Kidney epithelial cell (primary cell): Measurements from ENCODE around the gene B3GLCT. TPM values are rescaled to one million over a fixed set of nuclear protein-coding genes. Genes with fewer than 3 reads are reported as not detected.

Experiments used
- DNase-seq: peaks from one replicate; pipeline ENCODE4 v3.0.0-alpha.2; 2010; ENCODE audit warnings: low read depth
- H3K27me3 ChIP-seq: 2 replicates; pipeline ENCODE4 v1.6.0; 2011; ENCODE audit warnings: low read length; ENCODE audit not compliant: control insufficient read depth, insufficient read depth
- H3K36me3 ChIP-seq: 2 replicates; pipeline ENCODE4 v1.5.1; 2011; ENCODE audit warnings: low read length; ENCODE audit not compliant: control insufficient read depth, insufficient read depth
- H3K4me3 ChIP-seq: 2 replicates; pipeline ENCODE4 v1.5.1; 2011; ENCODE audit warnings: low read depth, mild to moderate bottlenecking, control low read depth, low read length
- total RNA-seq: library from RNA; depleted of rRNA; stranded (reverse); fragments of >200 nt; gene quantifications from 2 replicates; pipeline ENCODE4 v1.2.3, GENCODE V29; 2015
- TF ChIP-seq, protein P1 (sequence below): IDR thresholded peaks from 2 replicates; pipeline ENCODE4 v1.5.1; 2011; ENCODE audit warnings: mild to moderate bottlenecking, moderate library complexity, low read length, control low read depth, inconsistent platforms; ENCODE audit not compliant: insufficient read depth, poor library complexity, severe bottlenecking

Gene B3GLCT
- total RNA-seq: 14.1 and 18.1 TPM in 2 replicates

DNA sequence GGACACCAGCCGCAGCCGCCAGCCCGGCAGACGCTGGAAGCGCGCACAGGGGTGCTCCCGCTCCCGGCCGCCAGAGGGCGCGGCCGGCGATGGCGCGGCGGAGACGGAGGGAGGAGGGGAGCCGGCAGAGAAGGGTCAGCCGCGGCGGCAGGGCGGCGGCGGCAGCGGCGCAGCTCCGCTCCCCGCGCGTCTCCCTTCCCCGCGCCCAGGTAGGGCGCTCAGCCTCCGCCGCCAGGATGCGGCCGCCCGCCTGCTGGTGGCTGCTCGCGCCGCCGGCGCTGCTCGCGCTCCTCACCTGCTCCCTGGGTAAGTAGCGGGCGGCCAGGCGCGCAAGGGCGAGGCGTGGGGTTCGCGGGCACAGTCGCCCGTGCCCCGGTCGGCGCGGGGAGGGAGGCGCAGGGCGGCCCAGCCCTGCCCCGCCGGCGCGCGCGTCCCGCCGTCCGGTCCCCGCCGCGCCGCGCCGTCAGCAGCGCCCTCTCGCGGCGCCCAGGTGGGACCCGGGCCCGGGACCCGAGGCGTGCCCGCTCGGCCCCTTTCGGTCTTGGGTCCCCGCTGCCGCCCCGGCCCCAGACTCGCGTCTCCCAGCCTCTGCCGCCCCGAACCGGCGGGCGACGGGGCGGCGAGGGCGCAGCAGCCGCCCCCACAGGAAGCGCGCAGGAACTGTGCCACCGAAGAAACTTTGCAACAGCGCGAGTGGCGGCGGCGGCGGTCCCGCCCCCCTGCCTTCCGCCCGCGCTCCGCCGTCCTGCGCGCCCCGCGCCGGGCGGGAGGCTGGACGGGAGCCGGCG is at the start of gene B3GLCT:
Gene B3GLCT, plus strand, starts transcription at position 127 of the 788 bp plus-strand sequence. Its CDS starts 110 bp downstream, at position 237.
- TF ChIP-seq, protein P1, sequence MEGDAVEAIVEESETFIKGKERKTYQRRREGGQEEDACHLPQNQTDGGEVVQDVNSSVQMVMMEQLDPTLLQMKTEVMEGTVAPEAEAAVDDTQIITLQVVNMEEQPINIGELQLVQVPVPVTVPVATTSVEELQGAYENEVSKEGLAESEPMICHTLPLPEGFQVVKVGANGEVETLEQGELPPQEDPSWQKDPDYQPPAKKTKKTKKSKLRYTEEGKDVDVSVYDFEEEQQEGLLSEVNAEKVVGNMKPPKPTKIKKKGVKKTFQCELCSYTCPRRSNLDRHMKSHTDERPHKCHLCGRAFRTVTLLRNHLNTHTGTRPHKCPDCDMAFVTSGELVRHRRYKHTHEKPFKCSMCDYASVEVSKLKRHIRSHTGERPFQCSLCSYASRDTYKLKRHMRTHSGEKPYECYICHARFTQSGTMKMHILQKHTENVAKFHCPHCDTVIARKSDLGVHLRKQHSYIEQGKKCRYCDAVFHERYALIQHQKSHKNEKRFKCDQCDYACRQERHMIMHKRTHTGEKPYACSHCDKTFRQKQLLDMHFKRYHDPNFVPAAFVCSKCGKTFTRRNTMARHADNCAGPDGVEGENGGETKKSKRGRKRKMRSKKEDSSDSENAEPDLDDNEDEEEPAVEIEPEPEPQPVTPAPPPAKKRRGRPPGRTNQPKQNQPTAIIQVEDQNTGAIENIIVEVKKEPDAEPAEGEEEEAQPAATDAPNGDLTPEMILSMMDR: peak; percentile 31
- H3K27me3 ChIP-seq: no peaks in the 10 kb centered on the region
- H3K36me3 ChIP-seq: no peaks in the 10 kb centered on the region
- H3K4me3 ChIP-seq: peak within 1 kb of the TSS; percentile 75
- peak; percentile 19 for DNase-seq

DNA sequence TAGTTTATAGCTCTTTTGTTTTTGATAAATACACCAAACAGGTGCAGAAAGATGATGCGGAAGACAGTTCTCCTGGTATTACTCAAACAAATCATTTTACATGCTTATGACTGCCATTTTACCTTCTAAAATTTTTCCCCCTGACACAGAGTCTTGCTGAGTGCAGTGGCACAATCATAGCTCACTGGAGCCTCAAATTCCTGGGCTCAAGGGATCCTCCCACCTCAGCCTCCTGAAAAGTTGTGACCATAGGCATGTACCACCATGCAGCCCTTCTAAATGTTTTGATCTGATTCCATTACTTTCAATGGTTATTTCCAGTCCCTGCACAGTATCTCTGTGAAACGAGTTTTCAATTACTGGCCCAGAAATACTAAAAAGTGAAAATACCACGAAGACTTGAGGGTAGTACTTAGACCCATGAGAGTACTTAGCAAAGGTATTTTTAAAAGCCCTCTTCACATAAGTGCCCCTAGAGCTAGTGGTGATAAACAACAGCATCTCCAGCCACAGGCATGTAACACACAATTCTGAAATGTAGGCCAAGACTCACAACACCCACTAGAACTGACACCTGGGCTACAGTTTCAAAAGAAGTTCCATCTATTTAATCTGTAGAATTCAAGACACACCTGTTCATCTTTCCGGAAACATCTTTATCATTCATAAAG is 49.3 kb upstream of the B3GLCT start:
- DNase-seq: no peak
- TF ChIP-seq, protein P1: no peak
- Histone ChIP-seq H3K4me3 (no peak overlapping the region), H3K36me3 (peaks cover 2% of the 10 kb centered on the region), H3K27me3 (no peaks in the 10 kb centered on the region)

DNA sequence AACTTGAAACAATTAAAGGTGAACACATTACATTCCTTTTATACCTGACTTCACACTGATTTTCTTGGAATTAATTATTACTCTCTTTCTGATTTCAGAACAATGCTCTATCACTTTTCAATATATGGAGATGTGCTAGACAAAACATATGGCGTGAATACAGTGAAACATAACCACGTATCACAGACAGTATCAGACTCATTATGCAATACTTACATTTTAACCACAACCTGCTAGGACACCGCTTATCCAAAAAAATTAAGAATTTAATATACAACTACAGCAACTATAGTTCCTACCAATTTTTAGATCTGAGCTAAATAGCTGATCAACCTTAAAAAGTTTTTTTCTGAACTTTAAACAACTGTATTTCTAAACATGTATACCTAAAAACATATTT is 47.9 kb upstream of the B3GLCT start:
- H3K4me3 ChIP-seq: no peak overlapping the region
- no peaks in the 10 kb centered on the region for H3K27me3 ChIP-seq
- DNase-seq: no peak
- H3K36me3 ChIP-seq: peaks cover 2% of the 10 kb centered on the region
- TF ChIP-seq, protein P1: no peak

DNA sequence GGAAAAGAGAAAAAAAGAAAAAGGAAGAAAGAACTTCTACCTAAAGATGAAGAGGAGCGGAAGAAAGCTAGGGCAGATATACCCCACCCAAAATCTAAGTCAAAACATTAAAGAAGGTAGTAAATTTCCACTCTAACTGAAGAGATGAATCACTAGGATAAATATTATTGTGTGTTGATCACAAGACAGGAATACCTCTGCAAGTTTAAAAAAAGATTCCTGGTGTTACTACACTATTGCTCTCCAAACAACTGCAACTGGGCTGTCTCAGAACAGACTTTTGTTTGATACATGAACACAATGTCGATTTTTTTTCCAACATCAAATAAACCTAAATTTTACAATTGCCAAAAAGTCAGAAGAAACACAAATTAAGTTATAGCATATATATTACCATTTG is 44.8 kb upstream of the B3GLCT start:
- Histone ChIP-seq H3K4me3 (no peak overlapping the region), H3K36me3 (peaks cover 2% of the 10 kb centered on the region), H3K27me3 (no peaks in the 10 kb centered on the region)
- no peak for DNase-seq
- TF ChIP-seq, protein P1: no peak

DNA sequence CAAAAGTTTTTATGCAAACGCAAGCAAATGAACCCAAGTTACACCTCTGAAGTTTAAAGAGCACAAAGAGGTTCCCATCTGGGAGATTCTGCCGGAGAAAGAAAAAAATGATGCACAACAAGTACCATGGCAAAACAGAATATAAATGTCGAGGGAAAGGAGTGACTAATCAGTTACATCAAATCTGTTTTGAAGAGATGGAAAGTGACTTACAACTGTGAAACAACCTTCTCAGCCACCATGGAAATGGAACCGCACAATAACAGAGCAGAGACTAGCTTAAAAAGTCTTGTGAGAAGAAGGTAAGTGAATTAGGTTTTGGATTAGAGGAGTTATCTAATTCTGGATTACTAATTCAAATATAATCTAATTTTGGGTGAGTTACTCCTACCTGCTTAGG is 40.5 kb upstream of the B3GLCT start:
- TF ChIP-seq, protein P1: no peak
- Histone ChIP-seq H3K4me3 (peak overlapping the region; percentile 84), H3K36me3 (no peaks in the 10 kb centered on the region), H3K27me3 (no peaks in the 10 kb centered on the region)
- no peak for DNase-seq
